Spinal cord (tissue), 10 donors: Measurements from ENCODE around the gene LY6G6F. TPM values are rescaled to one million over a fixed set of nuclear protein-coding genes. Genes with fewer than 3 reads are reported as not detected.
A peak's percentile ranks its signal among the peaks of the same experiment; 100 is the strongest.

Experiments used
- DNase-seq, 6 donors: peaks; one replicate each; pipeline versions ENCODE4 v3.0.0 to v3.0.0-alpha.2; 2013 to 2015; ENCODE audit warnings: low spot score in 6 of 6, low read depth in 4 of 6
- H3K27ac ChIP-seq: one replicate; pipeline ENCODE4 v1.5.1; 2013; ENCODE audit warnings: low read depth, low read length, control low read depth
- H3K27me3 ChIP-seq: one replicate; pipeline ENCODE4 v1.6.1; 2013; ENCODE audit warnings: low read length; ENCODE audit not compliant: control insufficient read depth, insufficient read depth
- H3K36me3 ChIP-seq: one replicate; pipeline ENCODE4 v1.6.1; 2013; ENCODE audit warnings: low read length; ENCODE audit not compliant: control insufficient read depth, insufficient read depth
- H3K4me1 ChIP-seq: one replicate; pipeline ENCODE4 v1.6.1; 2013; ENCODE audit warnings: low read length; ENCODE audit not compliant: control insufficient read depth, insufficient read depth
- H3K4me3 ChIP-seq: one replicate; pipeline ENCODE4 v1.5.1; 2013; ENCODE audit warnings: low read depth, low read length, control low read depth
- H3K9me3 ChIP-seq: one replicate; pipeline ENCODE4 v1.6.1; 2013; ENCODE audit warnings: low read length; ENCODE audit not compliant: control insufficient read depth, insufficient read depth
- WGBS: methylation state at CpG from one replicate; pipeline ENCODE4 v1.1.5; 2013; ENCODE audit warnings: missing lambda C conversion rate; ENCODE audit not compliant: insufficient coverage; 5-methylcytosine and 5-hydroxymethylcytosine counted together
- polyA plus RNA-seq, 2 donors: library from polyadenylated mRNA; unstranded; fragments of 120-200 nt; gene quantifications; one replicate each; pipeline ENCODE4 v1.2.1, GENCODE V29; 2013; ENCODE audit not compliant: insufficient read length in 2 of 2
- total RNA-seq, 2 donors: library from RNA; depleted of rRNA in 1 of 2; stranded (reverse); fragments of 120-200 nt in 1 of 2; fragments of >200 nt in 1 of 2; gene quantifications; one replicate each; pipeline versions ENCODE4 v1.2.3 to v1.2.4, GENCODE V29; 2013 to 2014
- donor health status: healthy.

Gene LY6G6F
- total and polyA plus RNA-seq, 4 donors: 0.27 to 0.30 TPM; not detected in 2

DNA sequence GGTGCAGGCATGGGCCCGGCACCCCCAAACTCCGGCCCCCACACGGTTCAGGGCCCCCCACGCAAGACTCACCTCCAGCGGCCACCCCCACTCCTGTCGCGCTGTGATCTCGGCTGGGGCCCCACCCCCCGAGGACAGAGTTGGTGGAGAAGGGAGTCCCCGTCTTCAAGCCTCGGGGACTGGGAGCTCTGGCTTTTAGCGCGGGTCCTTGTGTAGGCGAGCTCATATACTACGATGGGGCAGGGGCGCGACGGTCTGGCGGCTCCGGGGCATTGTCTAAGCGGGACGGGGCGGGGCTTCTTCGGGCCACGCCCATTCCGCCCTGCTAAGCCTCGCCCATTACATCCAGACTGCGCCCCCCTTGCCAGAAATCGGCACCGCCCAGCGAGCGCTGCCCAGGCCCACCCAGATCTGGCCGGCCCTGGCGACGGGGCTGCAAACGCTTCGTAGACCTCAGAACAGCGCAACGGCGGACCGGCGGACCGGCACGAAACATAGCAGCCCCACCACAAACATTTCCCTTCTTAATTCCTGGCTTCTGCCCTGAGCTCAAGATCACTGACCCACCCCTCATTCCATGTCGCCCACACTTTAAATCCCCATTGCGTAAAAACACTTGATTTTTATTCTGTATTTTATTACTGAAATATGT lies 23.4 kb downstream of the LY6G6F start:
- under 1% methylated on average over 37 of the region's 46 CpGs for WGBS
- H3K27ac ChIP-seq: peak overlapping the region; percentile 99
- no peaks in the 10 kb centered on the region for H3K9me3 ChIP-seq
- H3K36me3 ChIP-seq: peaks cover 42% of the 10 kb centered on the region
- peaks cover 40% of the 10 kb centered on the region for H3K4me1 ChIP-seq
- peak in 5 of 6 donors; percentile 73 to 97 (median 83) for DNase-seq
- H3K4me3 ChIP-seq: peak overlapping the region; percentile 99
- H3K27me3 ChIP-seq: no peaks in the 10 kb centered on the region

- peaks cover 2% of the 10 kb centered on the region for H3K27me3 ChIP-seq
- peak overlapping the region; percentile 99 for H3K27ac ChIP-seq
- DNase-seq: no peak
- H3K4me1 ChIP-seq: peaks cover 43% of the 10 kb centered on the region
- peaks cover 37% of the 10 kb centered on the region for H3K36me3 ChIP-seq
- H3K4me3 ChIP-seq: peak overlapping the region; percentile 99
- WGBS: 93% methylated on average over 3 of the region's 11 CpGs
- no peaks in the 10 kb centered on the region for H3K9me3 ChIP-seq
Observed at GRCh38 chr6:31730631-31731086, 24.0 kb downstream of the LY6G6F start.

- H3K27ac ChIP-seq: no peak overlapping the region
- H3K4me1 ChIP-seq: peaks cover 47% of the 10 kb centered on the region
- WGBS: no CpG with 5 or more reads among the region's 3 CpGs
- H3K9me3 ChIP-seq: no peaks in the 10 kb centered on the region
- no peak overlapping the region for H3K4me3 ChIP-seq
- H3K27me3 ChIP-seq: peaks cover 2% of the 10 kb centered on the region
- DNase-seq: no peak
- H3K36me3 ChIP-seq: peaks cover 25% of the 10 kb centered on the region
Observed at GRCh38 chr6:31732029-31732428, 25.4 kb downstream of the LY6G6F start.

DNA sequence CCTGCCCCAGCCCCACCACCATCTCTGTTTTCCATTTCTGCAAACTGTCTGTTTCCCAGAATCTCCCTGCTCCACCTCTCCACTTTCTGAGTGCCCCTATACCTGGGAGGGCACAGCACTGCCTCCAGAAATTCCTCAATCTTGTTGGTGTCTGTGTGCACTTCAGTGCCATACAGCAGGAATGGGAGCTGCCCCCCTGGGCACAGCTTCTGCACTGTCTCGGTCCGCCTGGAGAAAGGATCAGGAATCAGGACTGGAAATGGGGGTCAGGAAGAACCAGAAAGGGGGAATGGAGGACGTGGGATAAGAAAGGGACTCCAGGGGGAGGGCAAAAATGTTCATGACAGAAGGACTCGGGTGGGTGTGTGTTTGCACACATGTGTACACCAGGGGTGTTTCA lies 27.1 kb downstream of the LY6G6F start:
- Histone ChIP-seq H3K27me3 (peaks cover 2% of the 10 kb centered on the region), H3K27ac (no peak overlapping the region), H3K9me3 (no peaks in the 10 kb centered on the region), H3K4me1 (peaks cover 41% of the 10 kb centered on the region), H3K36me3 (peaks cover 9% of the 10 kb centered on the region), H3K4me3 (no peak overlapping the region)
- WGBS: 92% methylated on average over 4 of the region's 4 CpGs
- no peak for DNase-seq

GRCh38 chr6:31734247-31734820 lies 27.7 kb downstream of the LY6G6F start:
- H3K27ac ChIP-seq: peak overlapping the region; percentile 84
- peak overlapping the region; percentile 68 for H3K4me3 ChIP-seq
- DNase-seq: no peak
- H3K36me3 ChIP-seq: peaks cover 6% of the 10 kb centered on the region
- H3K4me1 ChIP-seq: peaks cover 38% of the 10 kb centered on the region
- peaks cover 2% of the 10 kb centered on the region for H3K27me3 ChIP-seq
- no CpG with 5 or more reads among the region's 2 CpGs for WGBS
- H3K9me3 ChIP-seq: no peaks in the 10 kb centered on the region

DNA sequence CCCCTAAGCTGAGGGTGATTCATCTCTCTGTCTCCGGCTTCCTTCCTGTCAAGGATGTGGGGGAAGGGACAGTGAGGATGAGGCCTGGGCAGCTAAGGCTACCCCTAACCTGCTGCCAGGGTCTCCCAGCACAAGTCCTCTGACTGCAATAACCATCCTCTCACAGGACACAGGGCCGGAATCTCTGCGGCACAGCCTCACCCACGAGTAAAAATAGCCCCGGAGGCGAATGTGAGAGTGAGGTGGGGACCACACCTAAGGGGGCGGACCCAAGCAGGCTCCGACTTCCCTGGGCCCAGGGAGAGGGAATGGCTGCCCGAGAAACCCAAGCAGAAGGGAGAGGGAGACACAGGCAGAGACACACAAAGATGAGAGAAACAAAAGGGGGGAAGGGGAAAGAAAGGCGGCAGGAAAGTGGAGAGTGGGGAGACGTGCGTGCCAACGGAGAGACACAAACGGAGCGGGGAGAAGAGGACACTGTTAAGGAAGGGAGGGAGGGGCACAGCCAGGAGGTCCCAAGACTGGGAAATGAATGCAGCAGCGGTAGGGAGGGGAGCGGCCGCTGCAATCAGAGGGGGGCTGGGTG lies 28.2 kb downstream of the LY6G6F start:
- WGBS: 1% methylated on average over 12 of the region's 18 CpGs
- H3K36me3 ChIP-seq: peaks cover 6% of the 10 kb centered on the region
- DNase-seq: peak in 2 of 6 donors; percentile 37 to 58
- peaks cover 40% of the 10 kb centered on the region for H3K4me1 ChIP-seq
- H3K9me3 ChIP-seq: no peaks in the 10 kb centered on the region
- H3K27me3 ChIP-seq: peaks cover 2% of the 10 kb centered on the region
- H3K27ac ChIP-seq: peak overlapping the region; percentile 84
- peak overlapping the region; percentile 68 for H3K4me3 ChIP-seq

DNA sequence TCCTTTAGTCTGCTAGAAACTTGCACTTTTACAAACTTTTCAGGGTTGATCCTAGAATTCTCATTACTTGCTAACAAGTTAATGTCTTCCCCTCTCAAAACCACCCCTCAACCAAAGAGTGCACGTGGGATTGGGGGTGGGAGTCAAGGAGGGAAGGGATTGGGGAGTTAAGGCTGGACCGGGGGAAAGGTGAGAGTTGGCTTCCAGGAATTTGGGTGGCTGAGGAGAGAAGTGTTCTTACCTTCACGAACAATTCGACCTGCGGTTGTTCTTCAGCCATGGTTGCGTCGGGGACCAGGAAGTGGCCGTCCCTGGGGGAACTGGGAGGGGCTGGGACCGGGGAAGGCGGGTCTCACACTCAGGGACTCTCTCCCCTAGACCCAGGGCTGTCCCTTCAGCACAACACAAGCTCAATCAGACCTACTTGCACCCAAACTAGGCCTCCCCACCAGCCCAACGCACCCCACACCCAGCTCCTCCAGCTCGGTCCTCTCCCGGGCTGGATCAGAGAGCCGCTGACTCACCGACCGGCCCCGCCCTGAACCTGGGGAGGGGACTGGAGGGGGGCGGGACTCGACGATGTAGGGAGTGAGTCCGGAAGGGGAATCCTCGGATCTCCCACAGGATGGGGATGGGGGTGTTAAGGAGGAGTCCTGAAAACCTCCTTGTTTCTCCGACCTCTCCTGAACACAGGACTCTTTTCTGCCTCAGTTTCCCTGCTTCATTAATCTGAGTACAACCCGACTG lies 29.5 kb downstream of the LY6G6F start, which contains the start of gene CLIC1:
Gene CLIC1 (minus strand): TSS at position 510 of the 747 bp plus-strand sequence. CDS start 230 bp downstream, at position 280.
- peaks cover 2% of the 10 kb centered on the region for H3K27me3 ChIP-seq
- H3K36me3 ChIP-seq: peaks cover 6% of the 10 kb centered on the region
- 1% methylated on average over 9 of the region's 24 CpGs for WGBS
- peaks cover 41% of the 10 kb centered on the region for H3K4me1 ChIP-seq
- H3K4me3 ChIP-seq: peak within 1 kb of the TSS; percentile 68
- H3K9me3 ChIP-seq: no peaks in the 10 kb centered on the region
- H3K27ac ChIP-seq: peak within 1 kb of the TSS; percentile 84
- DNase-seq: peak in 2 of 6 donors; percentile 27 to 81

DNA sequence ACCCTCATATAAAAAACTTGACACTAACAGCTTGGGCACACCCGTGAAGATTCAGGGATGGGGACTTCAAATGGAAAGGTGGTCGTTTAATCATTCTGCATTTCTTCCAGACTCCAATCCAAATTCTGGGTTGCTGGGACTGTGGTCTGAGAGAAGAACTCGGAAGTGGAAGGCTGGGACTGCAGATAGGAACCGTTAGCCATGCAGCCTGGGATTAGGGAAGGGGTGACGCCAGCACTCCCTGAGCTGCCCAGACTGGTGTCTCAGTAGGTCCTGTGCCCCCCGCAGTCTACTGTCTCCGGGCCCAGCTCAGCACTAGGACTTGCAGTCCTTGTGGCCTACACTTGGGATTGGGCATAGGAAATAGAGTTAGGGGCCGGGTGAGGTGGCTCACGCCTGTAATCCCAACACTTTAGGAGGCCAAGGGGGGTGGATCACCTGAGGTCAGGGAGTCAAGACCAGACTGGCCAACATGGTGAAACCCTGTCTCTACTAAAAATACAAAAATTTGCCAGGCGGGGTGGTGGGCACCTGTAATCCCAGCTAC lies 30.2 kb downstream of the LY6G6F start:
- no peaks in the 10 kb centered on the region for H3K9me3 ChIP-seq
- peaks cover 41% of the 10 kb centered on the region for H3K4me1 ChIP-seq
- no peak for DNase-seq
- peaks cover 2% of the 10 kb centered on the region for H3K27me3 ChIP-seq
- H3K4me3 ChIP-seq: peak overlapping the region; percentile 68
- H3K36me3 ChIP-seq: peaks cover 6% of the 10 kb centered on the region
- peak overlapping the region; percentile 84 for H3K27ac ChIP-seq
- 55% methylated on average over 7 of the region's 10 CpGs for WGBS

- H3K27me3 ChIP-seq: peaks cover 2% of the 10 kb centered on the region
- H3K9me3 ChIP-seq: no peaks in the 10 kb centered on the region
- H3K4me1 ChIP-seq: peaks cover 41% of the 10 kb centered on the region
- no peak overlapping the region for H3K4me3 ChIP-seq
- peak in 2 of 6 donors; percentile 27 to 44 for DNase-seq
- peaks cover 8% of the 10 kb centered on the region for H3K36me3 ChIP-seq
- peak overlapping the region; percentile 84 for H3K27ac ChIP-seq
- WGBS: 29% methylated on average over 5 of the region's 7 CpGs
Observed at GRCh38 chr6:31737315-31737990, 30.8 kb downstream of the LY6G6F start.
